ENCODE data around the gene ZNF655.

DNA sequence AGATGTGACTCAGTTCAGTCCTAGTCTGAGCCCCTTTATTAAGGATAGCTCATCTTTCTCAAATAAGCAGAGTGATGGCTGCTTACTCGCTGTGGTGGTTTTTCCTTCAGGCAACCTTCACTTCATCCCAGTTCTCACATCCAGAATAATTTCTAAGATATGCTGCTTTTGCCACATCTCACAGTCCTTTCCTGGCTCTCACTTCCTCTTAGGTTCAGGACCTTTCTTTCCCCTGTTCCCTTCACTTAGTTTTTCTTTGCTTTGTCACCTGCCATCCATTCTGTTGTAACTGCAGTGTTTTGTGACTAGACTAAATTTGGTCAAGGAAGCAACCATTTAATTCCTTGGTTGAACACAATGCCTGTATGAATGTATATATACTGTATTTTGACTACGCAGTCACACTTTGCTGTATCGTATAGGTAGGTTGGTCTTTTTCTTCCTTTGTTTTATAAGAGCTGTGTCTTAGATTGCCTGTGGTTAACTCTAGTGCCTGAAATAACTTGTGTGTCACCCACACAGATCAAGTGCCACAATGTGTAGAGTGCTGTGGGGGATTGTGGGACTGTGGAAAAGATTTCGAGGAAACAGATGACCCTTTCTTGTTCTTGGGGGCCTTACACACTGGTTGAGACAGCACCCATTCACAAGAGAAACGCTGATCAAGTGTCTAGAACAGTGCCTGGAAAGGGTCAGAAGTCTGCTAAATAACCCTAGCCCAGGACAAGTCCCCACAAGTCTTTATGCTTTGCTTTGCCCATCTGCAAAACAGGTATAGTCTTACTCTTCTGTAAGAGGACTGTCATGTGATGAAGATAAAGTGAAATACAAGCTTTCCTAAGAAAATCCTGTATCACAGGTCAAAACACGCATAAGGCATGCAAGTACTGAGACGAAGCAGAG is 2.6 kb downstream of the ZNF655 start:
- no peak for TF ChIP-seq CTCF (IDR thresholded peaks at IDR 0.05; ENCODE audit: poor library complexity)
- TF ChIP-seq EZH2 (IDR thresholded peaks at IDR 0.05; ENCODE audit: borderline replicate concordance): no peak

All from hepatocyte (in vitro differentiated cells).